ENCODE results near the gene SLC30A5. TPM values are rescaled to one million over a fixed set of nuclear protein-coding genes. Genes with fewer than 3 reads are reported as not detected.

Gene SLC30A5
- total and polyA plus RNA-seq, 9 of the 15 experiments (the other 6 are each of a cell fraction or from before 2014, with no cell fraction given): 22.9 to 86.8 (median 62.5) TPM

DNA sequence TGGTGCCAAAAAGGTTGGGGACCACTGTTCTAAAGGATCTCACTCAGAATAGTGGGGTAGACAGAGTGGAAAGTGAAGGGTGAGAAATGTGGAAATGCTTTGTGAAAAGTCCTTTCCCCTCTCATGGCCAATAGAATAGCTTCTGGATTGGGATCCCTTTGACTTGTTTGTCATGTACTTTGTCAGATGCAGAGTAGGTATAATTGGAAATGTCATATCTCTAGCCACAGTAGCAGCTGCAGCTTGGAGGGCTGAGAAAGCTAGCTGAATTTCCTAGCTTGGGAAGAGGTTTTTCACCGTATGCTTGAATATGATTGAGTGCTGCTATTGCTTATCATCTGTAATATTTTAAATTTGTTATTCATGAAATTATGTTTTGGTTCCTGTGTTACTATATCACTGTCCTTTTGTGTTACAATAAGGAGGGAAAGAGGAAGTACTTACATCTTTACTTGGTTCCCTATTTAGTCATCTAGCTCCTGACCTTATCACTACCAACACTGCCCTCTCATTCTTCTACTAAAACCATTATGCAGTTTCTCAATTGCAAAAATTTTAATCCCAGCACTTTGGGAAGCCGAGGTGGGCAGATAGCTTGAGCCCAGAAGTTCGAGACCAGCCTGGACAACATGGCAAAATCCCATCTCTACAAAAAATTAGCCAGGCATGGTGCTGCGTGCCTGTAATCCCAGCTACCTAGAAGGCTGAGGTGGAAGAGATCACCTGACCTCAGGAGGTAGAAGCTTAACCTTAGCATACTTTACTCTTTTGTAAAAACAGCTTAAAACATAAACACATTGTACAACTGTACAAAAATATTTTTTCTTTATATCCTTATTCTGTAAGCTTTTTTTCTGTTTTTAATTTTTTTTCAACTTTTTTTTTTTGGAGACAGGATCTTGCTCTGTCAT is 12.4 kb downstream of the SLC30A5 start (continued):
- TF ChIP-seq, protein P1, sequence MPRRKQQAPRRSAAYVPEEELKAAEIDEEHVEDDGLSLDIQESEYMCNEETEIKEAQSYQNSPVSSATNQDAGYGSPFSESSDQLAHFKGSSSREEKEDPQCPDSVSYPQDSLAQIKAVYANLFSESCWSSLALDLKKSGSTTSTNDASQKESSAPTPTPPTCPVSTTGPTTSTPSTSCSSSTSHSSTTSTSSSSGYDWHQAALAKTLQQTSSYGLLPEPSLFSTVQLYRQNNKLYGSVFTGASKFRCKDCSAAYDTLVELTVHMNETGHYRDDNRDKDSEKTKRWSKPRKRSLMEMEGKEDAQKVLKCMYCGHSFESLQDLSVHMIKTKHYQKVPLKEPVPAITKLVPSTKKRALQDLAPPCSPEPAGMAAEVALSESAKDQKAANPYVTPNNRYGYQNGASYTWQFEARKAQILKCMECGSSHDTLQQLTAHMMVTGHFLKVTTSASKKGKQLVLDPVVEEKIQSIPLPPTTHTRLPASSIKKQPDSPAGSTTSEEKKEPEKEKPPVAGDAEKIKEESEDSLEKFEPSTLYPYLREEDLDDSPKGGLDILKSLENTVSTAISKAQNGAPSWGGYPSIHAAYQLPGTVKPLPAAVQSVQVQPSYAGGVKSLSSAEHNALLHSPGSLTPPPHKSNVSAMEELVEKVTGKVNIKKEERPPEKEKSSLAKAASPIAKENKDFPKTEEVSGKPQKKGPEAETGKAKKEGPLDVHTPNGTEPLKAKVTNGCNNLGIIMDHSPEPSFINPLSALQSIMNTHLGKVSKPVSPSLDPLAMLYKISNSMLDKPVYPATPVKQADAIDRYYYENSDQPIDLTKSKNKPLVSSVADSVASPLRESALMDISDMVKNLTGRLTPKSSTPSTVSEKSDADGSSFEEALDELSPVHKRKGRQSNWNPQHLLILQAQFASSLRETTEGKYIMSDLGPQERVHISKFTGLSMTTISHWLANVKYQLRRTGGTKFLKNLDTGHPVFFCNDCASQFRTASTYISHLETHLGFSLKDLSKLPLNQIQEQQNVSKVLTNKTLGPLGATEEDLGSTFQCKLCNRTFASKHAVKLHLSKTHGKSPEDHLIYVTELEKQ (CRISPR knock-in tag; IDR thresholded peaks at IDR 0.05): no peak
- TF ChIP-seq ZNF76 (CRISPR knock-in tag; IDR thresholded peaks at IDR 0.05; ENCODE audit: borderline replicate concordance) (no peak), ZSCAN32 (CRISPR knock-in tag; IDR thresholded peaks at IDR 0.05) (no peak), SIX5 (IDR thresholded peaks at IDR 0.05; ENCODE audit: borderline replicate concordance in 1 of 2, insufficient read depth in 1 of 2, low read depth in 1 of 2, low read length in 2 of 2) (no peak), ZNF146 (CRISPR knock-in tag; IDR thresholded peaks at IDR 0.05; ENCODE audit: unreplicated experiment) (no peak), ESRRA (IDR thresholded peaks at IDR 0.05; ENCODE audit: borderline replicate concordance, low read depth) (no peak), CHD1 (IDR thresholded peaks at IDR 0.05; ENCODE audit: low read length) (no peak), SMAD3 (CRISPR knock-in tag; conservative IDR thresholded peaks at IDR 0.05) (no peak), KLF1 (tag; IDR thresholded peaks at IDR 0.05) (no peak), ILF3 (IDR thresholded peaks at IDR 0.05; ENCODE audit: borderline replicate concordance) (no peak), SRF (CRISPR knock-in tag; IDR thresholded peaks at IDR 0.05) (no peak), DACH1 (IDR thresholded peaks at IDR 0.05; ENCODE audit: partially characterized antibody) (no peak), PURB (CRISPR knock-in tag; IDR thresholded peaks at IDR 0.05; ENCODE audit: low read depth) (no peak), STAT5A (IDR thresholded peaks at IDR 0.05; ENCODE audit: borderline replicate concordance, low read length) (no peak), PHF8 (IDR thresholded peaks at IDR 0.05; ENCODE audit: borderline replicate concordance, low read length) (no peak), CBX5 (IDR thresholded peaks at IDR 0.05; ENCODE audit: borderline replicate concordance, low read depth) (no peak), JUND (IDR thresholded peaks at IDR 0.05; ENCODE audit: borderline replicate concordance, low read depth, low read length) (peak; percentile 37; the same call in 1 of the 2 replicates), JUND (tag; IDR thresholded peaks at IDR 0.05; ENCODE audit: borderline replicate concordance, low read depth, low read length) (no peak), ZNF695 (CRISPR knock-in tag; IDR thresholded peaks at IDR 0.05) (no peak)
- TF ChIP-seq, protein P2, sequence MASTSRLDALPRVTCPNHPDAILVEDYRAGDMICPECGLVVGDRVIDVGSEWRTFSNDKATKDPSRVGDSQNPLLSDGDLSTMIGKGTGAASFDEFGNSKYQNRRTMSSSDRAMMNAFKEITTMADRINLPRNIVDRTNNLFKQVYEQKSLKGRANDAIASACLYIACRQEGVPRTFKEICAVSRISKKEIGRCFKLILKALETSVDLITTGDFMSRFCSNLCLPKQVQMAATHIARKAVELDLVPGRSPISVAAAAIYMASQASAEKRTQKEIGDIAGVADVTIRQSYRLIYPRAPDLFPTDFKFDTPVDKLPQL (IDR thresholded peaks at IDR 0.05; ENCODE audit: extremely low read depth, insufficient read length): no peak
